Stimulated activated CD8-positive, alpha-beta memory T cell treated with anti-CD3 and anti-CD28 coated beads, Interleukin-2, amount 100 ng/mL, for 1 hour (primary cell): ENCODE measurements around the gene CTRL.
A peak's percentile ranks its signal among the peaks of the same experiment; 100 is the strongest.
"Not testable (repeated sequence)": the region's sequence is repeated elsewhere in the genome, so short reads cannot be mapped to it uniquely, and the experiment has no call there.

Source experiments
- DNase-seq, 2 donors: peaks; one replicate each; pipeline ENCODE4 v3.0.0-alpha.2; 2020; ENCODE audit warnings: low read depth in 2 of 2

CTRL gene

GRCh38 chr16:67941469-67942199 lies 10.0 kb upstream of the CTRL start:
- DNase-seq, result no peak

GRCh38 chr16:67940446-67941089 lies 8.9 kb upstream of the CTRL start:
- DNase-seq, result no peak

- DNase-seq, result peak in 1 of 2 donors; percentile 8
Measured at GRCh38 chr16:67939507-67940445, 8.1 kb upstream of the CTRL start.

GRCh38 chr16:67937713-67938112 lies 6.1 kb upstream of the CTRL start:
- not testable (repeated sequence) for DNase-seq

GRCh38 chr16:67936880-67937605 lies 5.4 kb upstream of the CTRL start:
- DNase-seq, result peak; percentile 44 to 52

GRCh38 chr16:67936124-67936879 lies 4.6 kb upstream of the CTRL start, which contains the start of gene PSMB10:
TSS of gene PSMB10 (minus strand) at chr16:67936850. CDS start at chr16:67936749, 101 bp downstream.
- peak in 1 of 2 donors; percentile 10 for DNase-seq

GRCh38 chr16:67935402-67936123 lies 3.9 kb upstream of the CTRL start:
- peak; percentile 87 for DNase-seq

GRCh38 chr16:67935101-67935401 lies 3.4 kb upstream of the CTRL start:
- no peak for DNase-seq

- no peak for DNase-seq
Measured at GRCh38 chr16:67934306-67935100, 2.8 kb upstream of the CTRL start.

GRCh38 chr16:67933805-67934204 lies 2.1 kb upstream of the CTRL start:
- DNase-seq, result no peak

GRCh38 chr16:67932462-67932840 lies 789 bp upstream of the CTRL start:
- DNase-seq, result no peak

- no peak for DNase-seq
Measured at GRCh38 chr16:67930678-67931211, 917 bp downstream of the CTRL start.

- DNase-seq, result no peak
Measured at GRCh38 chr16:67930191-67930590, 1.5 kb downstream of the CTRL start.

- peak; percentile 48 for DNase-seq
Measured at GRCh38 chr16:67928561-67929364, 2.9 kb downstream of the CTRL start.

- no peak for DNase-seq
Measured at GRCh38 chr16:67928147-67928546, 3.5 kb downstream of the CTRL start.

GRCh38 chr16:67927131-67927941 lies 4.3 kb downstream of the CTRL start:
- DNase-seq, result no peak

- DNase-seq, result no peak
Measured at GRCh38 chr16:67926181-67926750, 5.4 kb downstream of the CTRL start.
